SU-DHL-6 (cell line): ENCODE data around the gene SLC22A25.

Source experiments
- CTCF ChIP-seq: fragments of 200-600 bp; sonication (generic); IDR thresholded peaks from one replicate; pipeline ENCODE4 v1.5.1; 2017; ENCODE audit warnings: antibody characterized with exemption, mild to moderate bottlenecking, low read length, moderate library complexity; ENCODE audit not compliant: insufficient read depth, poor library complexity, severe bottlenecking
- EZH2phosphoT487 ChIP-seq: fragments of 200-600 bp; sonication (generic), shearing (Covaris generic); conservative IDR thresholded peaks from 2 replicates; pipeline ENCODE4 v1.6.1; 2018; ENCODE audit warnings: mild to moderate bottlenecking, antibody characterized with exemption, low read length, moderate library complexity, mixed read lengths

- no peak for TF ChIP-seq CTCF
- TF ChIP-seq EZH2phosphoT487: no peak
Measured at GRCh38 chr11:63226488-63227114, 16.8 kb downstream of the SLC22A25 start.
